GM21529 (cell line): Measurements from ENCODE around the gene VPS25.
"Not testable (repeated sequence)": the region's sequence is repeated elsewhere in the genome, so short reads cannot be mapped to it uniquely, and the experiment has no call there.

Experiments used
- ATAC-seq: cut with Tn5 transposase; IDR thresholded peaks from one replicate; pipeline ENCODE4 v1.9.1; 2021; ENCODE audit not compliant: unreplicated experiment

VPS25 gene

DNA sequence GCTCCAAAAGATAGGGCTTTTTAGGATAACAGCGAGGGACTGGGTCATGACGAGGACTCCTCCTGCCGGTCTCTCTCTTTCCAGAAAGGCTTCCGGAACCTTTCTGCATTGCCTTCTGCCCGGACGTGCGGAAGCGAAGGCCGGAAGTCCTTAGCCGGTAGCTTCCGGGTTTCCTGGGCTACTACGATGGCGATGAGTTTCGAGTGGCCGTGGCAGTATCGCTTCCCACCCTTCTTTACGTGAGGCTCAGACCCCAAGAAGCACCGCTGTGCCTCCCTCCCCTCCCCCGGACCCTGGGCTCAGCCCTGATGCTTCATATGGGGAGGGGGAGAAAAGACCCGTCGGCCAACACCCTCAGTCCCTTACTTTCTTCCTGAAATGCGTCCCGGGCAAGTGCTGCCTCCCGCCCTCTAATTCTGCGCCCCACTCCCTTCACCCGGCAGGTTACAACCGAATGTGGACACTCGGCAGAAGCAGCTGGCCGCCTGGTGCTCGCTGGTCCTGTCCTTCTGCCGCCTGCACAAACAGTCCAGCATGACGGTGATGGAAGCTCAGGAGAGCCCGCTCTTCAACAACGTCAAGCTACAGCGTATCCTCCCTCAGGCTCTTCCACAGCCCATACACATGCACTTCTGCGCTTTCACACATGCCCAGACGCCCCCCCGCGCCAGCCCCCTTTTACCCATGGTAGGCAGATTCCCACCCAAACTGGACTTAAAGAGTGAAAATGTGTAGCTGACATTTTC is at the start of gene VPS25:
VPS25 (plus strand) TSS at position 160 of the 746 bp plus-strand sequence; CDS start at position 187, 27 bp downstream.
- peak; percentile 74 for ATAC-seq

GRCh38 chr17:42723636-42724035 is 49.6 kb upstream of the VPS25 start:
- no peak for ATAC-seq

DNA sequence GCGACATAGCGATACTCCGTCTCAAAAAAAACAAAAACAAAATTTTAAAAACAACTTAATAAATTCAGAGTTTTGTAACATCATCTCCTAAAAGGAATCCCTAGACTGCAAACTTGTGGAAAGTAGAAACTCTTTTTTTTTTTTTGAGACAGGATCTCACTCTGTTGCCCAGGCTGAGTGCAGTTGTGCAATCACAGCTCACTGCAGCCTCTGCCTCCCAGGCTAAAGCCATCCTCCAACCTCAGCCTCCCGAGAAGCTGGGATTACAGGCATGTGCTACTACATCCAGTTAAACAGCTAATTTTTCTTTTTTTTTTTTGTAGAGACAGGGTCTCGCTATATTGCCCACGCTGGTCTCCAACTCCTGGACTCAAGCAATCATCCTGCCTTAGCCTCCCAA is 48.1 kb upstream of the VPS25 start:
- no peak for ATAC-seq

DNA sequence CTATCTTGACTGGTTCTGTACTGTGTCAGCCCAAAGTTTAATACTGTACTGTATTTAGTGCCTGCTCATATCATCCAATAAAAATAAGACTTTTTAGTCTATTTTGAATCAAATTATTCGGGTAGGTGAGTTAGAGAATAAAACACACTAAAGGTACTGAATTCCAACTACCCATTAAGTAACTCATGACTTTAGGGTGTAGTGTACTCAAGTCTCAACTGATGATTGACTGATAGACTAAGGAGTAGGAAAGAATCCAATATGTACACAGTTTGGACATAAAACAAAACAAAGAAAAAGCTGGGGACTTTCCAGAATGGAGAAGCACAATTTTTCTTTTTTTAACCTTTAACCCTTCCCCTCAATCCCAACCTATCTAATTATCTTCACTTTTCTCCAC is 32.5 kb upstream of the VPS25 start:
- ATAC-seq, result no peak

DNA sequence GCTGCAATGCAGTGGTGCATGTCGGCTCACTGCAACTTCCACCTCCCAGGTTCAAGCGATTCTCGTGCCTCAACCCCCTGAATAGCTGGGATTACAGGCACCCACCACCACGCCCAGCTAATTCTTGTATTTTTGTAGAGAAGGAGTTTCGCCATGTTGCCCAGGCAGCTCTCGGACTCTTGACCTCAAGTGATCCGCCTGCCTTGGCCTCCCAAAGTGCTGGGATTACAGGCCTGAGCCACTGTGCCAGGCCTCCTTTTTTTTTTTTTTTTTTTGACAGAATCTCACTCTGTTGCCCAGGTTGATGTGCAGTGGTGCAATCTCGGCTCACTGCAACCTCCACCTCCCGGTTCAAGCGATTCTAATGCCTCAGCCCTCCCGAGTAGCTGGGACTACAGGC is 30.3 kb upstream of the VPS25 start:
- not testable (repeated sequence) for ATAC-seq

DNA sequence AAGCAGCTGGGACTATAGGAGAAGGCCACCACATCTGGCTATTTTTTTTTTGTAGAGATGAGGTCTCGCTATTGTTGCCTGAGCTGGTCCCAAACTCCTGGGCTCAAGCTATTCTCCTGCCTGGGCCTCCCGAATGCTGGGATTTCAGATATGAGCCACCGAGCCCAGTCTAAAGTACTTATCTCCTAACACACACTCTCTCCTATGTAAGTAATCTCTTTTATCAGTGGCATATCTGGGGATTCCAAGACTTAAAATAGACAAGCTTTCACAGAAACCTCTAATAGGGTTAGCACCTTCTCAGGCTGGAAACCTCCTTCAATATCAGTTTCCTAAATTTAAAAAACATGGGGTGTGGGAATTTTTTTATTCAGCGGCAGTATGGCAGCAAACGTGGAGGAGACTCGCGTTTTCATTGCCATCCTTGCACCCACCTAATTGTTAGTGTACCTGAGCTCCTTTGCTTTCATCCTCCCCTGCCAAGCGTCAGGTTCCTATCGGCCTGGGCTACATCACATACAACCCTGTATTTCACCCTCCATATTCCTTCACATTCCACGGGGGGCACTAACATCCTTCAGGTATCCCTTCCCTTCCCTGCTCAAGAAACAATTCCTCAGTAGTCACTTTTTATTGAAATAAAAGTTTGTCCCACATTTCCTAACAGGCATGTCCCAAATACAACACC is 29.5 kb upstream of the VPS25 start:
- no peak for ATAC-seq

- peak; percentile 48 for ATAC-seq
These were observed 28.9 kb upstream of the VPS25 start for GRCh38 chr17:42744283-42744805.

- peak; percentile 74 for ATAC-seq
These were observed 28.2 kb upstream of the VPS25 start, which contains the start of gene EZH1 for GRCh38 chr17:42744806-42745617. EZH1 (minus strand) TSS chr17:42745040; CDS start chr17:42728941, 16,099 bp downstream.

GRCh38 chr17:42748202-42748907 is 24.9 kb upstream of the VPS25 start:
- no peak for ATAC-seq

DNA sequence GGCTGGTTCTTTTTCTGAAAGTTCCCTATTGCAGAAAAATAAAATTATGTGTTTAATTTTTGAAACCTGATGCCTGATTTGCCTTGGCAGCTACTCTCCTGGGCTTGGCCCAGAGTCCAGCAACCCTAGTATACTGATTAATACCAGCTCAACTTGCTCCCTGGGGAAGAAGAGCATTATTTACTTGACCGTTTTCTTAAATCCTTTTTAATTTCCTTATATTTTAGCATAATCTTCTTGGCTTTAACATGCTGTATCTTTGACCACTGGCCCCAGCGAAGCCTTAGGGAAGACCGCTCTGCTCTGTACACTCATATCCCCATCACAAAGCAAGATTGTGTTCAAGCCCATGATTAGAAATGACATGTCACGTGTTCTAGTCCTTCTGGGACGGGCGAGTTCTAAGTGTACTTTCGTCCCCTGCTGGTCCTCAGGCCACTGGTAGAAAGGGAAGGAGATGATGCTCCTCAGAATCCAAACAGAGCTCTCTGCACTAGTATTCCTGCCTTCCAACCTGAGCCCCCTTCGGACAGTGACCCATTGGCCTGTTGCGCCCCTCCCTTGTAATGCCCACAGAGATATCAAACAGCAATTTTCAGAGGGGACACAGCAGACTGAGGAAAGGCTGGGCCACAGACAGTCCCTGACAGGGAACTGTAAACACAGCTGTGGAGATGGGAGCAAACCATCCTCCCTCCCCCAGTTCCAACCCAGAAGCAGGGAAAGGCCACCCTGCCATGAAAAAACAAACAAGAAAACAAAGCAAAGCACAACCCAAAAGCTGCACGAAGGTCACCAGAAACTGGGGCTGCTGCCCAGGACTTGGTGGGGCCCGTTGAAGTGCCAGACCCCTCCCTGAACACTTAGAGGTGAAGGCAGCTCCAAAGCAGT is 24.1 kb upstream of the VPS25 start:
- no peak for ATAC-seq

DNA sequence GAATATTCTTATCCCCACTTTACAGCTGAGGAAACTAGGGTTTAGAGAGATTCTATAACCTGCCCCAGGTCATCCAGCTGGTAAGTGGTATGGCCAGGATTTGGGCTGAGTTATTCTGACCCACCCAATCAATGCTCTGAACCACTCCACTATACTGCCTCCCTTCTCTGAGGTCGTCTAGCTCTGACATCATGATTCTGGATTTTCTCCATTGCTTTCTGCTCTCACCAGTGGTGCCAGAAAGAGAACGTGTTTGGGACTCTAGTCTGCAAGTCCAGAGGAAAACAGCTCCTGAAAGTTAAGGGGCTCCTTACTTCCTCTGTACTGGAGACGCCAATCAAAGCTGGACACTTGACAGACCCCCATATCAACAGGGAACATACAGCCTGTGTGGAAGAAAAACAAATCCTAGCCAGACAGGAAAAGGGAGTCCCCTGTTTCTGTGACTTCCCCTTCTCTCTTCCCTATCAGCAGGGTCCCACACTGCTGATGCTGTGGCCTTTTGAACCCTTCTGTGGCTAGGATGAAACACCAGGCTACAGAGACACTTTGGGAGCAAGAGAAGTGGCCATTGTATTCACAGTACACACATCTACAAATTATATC is 22.4 kb upstream of the VPS25 start:
- ATAC-seq, result no peak

- no peak for ATAC-seq
These were observed 21.6 kb upstream of the VPS25 start for GRCh38 chr17:42751628-42752027.

GRCh38 chr17:42754782-42755181 is 18.5 kb upstream of the VPS25 start:
- ATAC-seq, result no peak

DNA sequence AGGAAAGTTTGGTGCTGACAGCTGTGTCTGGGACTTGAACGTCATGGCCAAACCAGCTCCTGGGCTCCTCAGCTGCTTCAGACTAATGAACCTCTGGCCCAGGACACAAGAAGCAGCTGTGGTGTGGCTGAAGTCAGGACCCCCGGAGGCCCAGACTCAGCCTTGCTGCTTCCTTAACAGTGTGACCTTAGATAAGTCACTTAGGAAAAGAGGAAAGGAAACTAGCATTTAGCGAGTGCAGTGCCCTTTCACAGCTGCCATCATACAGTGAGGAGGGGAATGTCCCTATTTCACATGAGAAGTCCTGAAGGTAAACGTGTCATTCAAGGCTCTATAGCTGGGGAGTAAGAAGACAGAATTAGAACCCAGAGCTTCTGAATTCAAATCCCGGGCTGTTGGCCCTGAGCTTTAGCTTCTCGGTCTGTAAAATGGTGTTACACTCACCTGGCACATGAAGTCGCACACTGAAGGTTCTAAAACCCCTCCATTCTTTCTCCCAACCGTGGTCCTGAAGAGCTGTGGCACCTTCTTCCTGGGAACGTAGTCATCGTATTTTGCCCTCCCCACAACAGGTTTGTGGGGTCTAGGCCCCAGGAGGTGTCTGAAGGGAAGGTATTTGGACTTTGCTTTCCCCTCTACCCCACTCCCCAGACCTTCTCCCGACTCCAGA is 13.1 kb upstream of the VPS25 start:
- peak; percentile 66 for ATAC-seq

DNA sequence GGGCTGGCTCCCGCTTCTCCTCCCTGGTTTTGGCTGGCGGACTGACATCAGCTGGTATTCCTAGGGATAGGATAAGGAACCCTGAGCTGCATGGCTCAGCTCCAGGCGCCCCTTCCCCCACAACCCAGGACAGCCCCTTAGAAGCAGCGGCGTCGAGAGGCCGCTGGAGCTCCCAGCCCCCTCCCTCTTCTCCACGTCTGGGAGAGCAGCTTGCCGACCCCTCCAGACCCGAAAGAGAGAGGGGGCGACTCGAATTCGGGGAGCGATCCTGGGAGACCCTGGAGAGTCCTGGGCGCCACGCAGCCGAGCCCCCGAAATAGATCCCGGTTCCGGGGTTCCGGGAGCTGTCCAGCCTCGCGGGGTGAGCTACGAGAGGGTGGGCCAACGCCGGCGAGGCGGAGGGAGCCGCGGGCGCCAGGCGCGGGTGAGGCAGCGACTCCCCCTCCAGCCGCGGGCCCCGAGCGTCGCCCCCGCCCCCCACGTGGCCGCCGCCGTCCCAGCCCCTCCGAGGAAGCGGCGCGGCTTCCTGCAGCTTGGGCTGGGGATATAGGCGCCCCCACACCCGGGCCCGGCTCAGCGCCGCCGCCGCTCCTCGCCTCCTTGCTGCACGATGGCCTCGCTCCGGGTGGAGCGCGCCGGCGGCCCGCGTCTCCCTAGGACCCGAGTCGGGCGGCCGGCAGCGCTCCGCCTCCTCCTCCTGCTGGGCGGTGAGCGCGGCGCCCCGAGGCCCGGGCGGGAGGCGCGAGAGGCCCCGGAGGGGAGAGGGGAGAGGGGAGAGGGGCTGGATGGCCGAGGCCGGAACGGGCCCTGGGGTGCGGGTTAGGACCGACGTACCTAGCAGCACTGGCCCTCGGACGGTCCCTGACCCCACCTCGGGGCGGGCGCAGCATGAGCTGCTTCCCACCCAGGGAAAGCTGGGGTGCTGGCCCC is 12.3 kb upstream of the VPS25 start, which contains the start of gene RAMP2:
RAMP2 (plus strand) TSS at position 576 of the 930 bp plus-strand sequence; CDS start at position 611, 35 bp downstream.
- no peak for ATAC-seq

GRCh38 chr17:42761638-42762037 is 11.6 kb upstream of the VPS25 start:
- no peak for ATAC-seq

DNA sequence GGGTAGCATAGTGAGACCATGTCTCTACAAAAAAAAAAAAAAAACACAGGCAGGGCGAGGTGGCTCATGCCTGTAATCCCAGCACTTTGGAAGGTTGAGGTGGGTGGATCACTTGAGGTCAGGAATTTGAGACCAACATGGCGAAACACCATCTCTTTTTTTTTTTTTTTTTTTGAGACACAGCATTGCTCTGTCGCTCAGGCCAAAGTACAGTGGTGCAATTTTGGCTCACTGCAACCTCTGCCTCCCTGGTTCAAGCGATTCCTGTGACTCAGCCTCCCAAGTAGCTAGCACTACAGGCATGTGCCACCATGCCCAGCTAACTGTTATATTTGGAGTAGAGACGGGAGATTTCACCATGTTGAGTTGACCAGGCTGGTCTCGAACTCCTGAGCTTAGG is 7.1 kb upstream of the VPS25 start:
- ATAC-seq, result no peak
